ENCODE measurements around the gene TRIO.

DNA sequence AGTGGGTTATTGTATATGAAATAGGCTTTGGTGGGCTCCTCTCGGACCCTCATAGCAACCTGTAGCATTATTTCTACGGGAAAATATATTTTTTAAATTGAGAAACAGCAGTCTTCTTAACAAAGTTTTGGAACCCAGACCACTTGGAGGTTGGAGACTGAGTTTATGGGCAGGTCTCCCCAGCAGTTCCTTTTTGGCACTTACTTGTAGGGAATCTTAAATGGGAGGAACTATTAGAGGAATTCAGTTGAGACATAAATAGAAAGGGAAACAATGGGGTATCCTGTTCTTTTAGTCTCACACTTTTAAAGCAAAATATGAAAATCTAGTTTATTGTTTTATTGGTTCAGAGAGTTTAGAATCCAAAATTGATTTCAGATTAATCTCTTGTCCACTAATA, 111.5 kb downstream of the TRIO start:
- TF ChIP-seq POLR2A (IDR thresholded peaks at IDR 0.05), result no peak
- TF ChIP-seq, protein P1, sequence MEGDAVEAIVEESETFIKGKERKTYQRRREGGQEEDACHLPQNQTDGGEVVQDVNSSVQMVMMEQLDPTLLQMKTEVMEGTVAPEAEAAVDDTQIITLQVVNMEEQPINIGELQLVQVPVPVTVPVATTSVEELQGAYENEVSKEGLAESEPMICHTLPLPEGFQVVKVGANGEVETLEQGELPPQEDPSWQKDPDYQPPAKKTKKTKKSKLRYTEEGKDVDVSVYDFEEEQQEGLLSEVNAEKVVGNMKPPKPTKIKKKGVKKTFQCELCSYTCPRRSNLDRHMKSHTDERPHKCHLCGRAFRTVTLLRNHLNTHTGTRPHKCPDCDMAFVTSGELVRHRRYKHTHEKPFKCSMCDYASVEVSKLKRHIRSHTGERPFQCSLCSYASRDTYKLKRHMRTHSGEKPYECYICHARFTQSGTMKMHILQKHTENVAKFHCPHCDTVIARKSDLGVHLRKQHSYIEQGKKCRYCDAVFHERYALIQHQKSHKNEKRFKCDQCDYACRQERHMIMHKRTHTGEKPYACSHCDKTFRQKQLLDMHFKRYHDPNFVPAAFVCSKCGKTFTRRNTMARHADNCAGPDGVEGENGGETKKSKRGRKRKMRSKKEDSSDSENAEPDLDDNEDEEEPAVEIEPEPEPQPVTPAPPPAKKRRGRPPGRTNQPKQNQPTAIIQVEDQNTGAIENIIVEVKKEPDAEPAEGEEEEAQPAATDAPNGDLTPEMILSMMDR (IDR thresholded peaks at IDR 0.05), result no peak
